ENCODE results near the gene HPS5. TPM values are rescaled to one million over a fixed set of nuclear protein-coding genes. Genes with fewer than 3 reads are reported as not detected.

Gene HPS5
- total RNA-seq, 3 donors from 2014 or later, result 9.8 to 16.6 (median 14.1) TPM

GRCh38 chr11:18245396-18245795, 76.5 kb downstream of the HPS5 start:
- intact Hi-C loops (cut with DNase I, micrococcal nuclease), result no loop called here
- TF ChIP-seq CTCF (IDR thresholded peaks at IDR 0.05), result no peak
- H3K4me3 ChIP-seq, result no peak overlapping the region
- DNase-seq (no peak), ATAC-seq (no peak)
- H3K36me3 ChIP-seq (ENCODE audit: low read depth), result no peaks in the 10 kb centered on the region
- no peaks in the 10 kb centered on the region for H3K9me3 ChIP-seq
- no peaks in the 10 kb centered on the region for H3K4me1 ChIP-seq (ENCODE audit: low read depth)

DNA sequence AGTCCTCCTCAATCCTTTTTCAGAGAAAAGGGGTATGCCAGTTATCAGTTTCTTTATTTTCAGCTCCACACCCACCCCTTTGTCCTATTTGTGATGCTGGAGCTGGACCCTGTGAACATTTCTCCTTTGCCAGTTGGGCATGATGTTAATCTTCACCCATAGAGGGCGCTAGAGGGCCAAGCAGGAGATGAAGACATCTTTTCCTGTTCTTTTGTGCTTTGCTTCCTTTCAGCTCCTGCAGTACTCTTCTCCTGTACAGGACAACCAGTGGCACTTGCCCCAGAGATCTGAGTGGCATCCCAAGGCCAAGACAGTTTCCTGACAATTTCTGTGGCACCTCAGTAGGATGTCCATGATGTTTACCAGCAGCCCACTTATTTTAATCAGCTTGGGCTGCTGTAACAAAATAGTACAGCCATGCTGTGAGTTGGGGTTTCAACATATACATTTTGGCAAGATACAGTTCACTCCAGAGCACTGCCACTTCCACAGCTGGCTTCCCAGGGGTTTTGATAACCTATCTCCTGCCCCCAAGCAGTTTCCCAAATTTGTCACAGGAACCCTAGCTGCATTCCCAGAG, 78.1 kb downstream of the HPS5 start:
- H3K36me3 ChIP-seq (ENCODE audit: low read depth), result no peaks in the 10 kb centered on the region
- ATAC-seq (peak; percentile 71), DNase-seq (peak in 1 of 3 donors; percentile 81)
- TF ChIP-seq CTCF (IDR thresholded peaks at IDR 0.05), result peak; percentile 63
- no peaks in the 10 kb centered on the region for H3K9me3 ChIP-seq
- H3K4me1 ChIP-seq (ENCODE audit: low read depth), result no peaks in the 10 kb centered on the region
- intact Hi-C loops (cut with DNase I, micrococcal nuclease), result no loop called here
- H3K4me3 ChIP-seq, result no peak overlapping the region

DNA sequence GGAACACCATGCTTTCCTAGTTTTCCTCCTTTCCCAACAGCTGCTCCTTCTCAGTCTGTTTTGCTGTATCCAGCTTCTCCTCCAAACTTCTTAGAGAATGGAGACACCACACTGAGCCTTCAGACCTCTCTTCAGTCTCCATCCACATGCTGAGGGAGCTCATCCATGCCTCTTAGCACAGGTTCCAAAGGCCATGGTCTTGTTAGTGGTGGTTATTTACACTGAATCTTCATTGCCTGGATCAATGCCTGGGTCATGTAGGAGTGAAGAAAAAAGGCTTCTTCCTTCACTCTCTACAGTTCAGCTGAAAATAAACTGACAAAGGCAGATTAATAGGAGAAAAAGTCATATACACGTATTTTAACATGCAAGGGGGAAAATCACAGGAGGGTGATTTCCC, 82.3 kb downstream of the HPS5 start:
- H3K9me3 ChIP-seq, result no peaks in the 10 kb centered on the region
- no peak overlapping the region for H3K4me3 ChIP-seq
- no peak for TF ChIP-seq CTCF (IDR thresholded peaks at IDR 0.05)
- intact Hi-C loops (cut with DNase I, micrococcal nuclease), result no loop called here
- no peak for DNase-seq
- no peaks in the 10 kb centered on the region for H3K36me3 ChIP-seq (ENCODE audit: low read depth)
- no peak for ATAC-seq
- no peaks in the 10 kb centered on the region for H3K4me1 ChIP-seq (ENCODE audit: low read depth)

DNA sequence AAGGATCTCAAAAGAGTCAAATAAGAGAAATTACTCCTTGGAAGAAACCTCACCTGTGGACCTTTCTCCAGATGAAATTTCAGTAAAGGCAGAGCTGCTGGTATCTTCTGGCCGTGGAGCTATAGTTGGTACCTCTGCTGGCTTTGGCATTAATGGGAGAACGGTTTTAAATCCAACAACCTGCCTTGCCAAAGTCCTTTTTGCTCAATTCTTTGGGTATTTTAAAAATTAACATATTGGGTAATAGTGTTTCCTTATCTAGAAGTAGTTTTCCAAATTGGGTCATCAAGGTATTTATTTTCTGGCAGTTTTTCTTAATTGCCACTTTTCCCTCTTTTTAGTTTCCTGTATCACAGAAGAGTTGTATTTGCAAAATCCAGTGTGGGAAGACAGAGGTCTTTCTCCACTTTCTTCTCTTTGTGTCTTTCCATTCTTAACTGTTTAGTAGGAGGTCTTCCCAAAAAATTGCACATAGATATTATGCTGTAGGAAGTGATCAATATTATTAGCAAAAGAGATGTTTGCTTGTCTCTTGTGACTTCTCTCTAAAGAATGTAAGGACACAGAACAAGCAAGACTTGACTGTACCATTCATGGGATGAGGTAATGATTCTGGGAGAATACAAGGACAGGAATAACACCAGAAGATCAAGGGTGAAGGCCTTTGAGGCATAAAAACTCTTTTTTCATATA, 85.1 kb downstream of the HPS5 start, which contains the start of gene SAA4:
Gene SAA4 (minus strand): TSS at position 139 of the 693 bp plus-strand sequence. CDS start 876 bp downstream, outside the sequence.
- no peaks in the 10 kb centered on the region for H3K4me1 ChIP-seq (ENCODE audit: low read depth)
- H3K9me3 ChIP-seq, result no peaks in the 10 kb centered on the region
- DNase-seq (no peak), ATAC-seq (no peak)
- H3K4me3 ChIP-seq, result no peak within 1 kb of the TSS
- intact Hi-C loops (cut with DNase I, micrococcal nuclease), result no loop called here
- no peaks in the 10 kb centered on the region for H3K36me3 ChIP-seq (ENCODE audit: low read depth)
- no peak for TF ChIP-seq CTCF (IDR thresholded peaks at IDR 0.05)

- H3K36me3 ChIP-seq (ENCODE audit: low read depth), result no peaks in the 10 kb centered on the region
- no peak for TF ChIP-seq CTCF (IDR thresholded peaks at IDR 0.05)
- H3K4me3 ChIP-seq, result no peak overlapping the region
- DNase-seq (no peak), ATAC-seq (no peak)
- no peaks in the 10 kb centered on the region for H3K4me1 ChIP-seq (ENCODE audit: low read depth)
- H3K9me3 ChIP-seq, result no peaks in the 10 kb centered on the region
- intact Hi-C loops (cut with DNase I, micrococcal nuclease), result no loop called here
Measured at GRCh38 chr11:18235394-18236334, 86.3 kb downstream of the HPS5 start.

Measured in mucosa of descending colon (tissue), 3 donors.